NCI-H524 treated with DMSO at 0.1 percent for 48 hours (cell line): Measurements from ENCODE around the gene RBMS3.
"Not testable (repeated sequence)": the region's sequence is repeated elsewhere in the genome, so short reads cannot be mapped to it uniquely, and the experiment has no call there.

Experiments
- DNase-seq: peaks from one replicate; lab custom pipeline; 2025; lab: John Stamatoyannopoulos, UW

The RBMS3 gene

DNA sequence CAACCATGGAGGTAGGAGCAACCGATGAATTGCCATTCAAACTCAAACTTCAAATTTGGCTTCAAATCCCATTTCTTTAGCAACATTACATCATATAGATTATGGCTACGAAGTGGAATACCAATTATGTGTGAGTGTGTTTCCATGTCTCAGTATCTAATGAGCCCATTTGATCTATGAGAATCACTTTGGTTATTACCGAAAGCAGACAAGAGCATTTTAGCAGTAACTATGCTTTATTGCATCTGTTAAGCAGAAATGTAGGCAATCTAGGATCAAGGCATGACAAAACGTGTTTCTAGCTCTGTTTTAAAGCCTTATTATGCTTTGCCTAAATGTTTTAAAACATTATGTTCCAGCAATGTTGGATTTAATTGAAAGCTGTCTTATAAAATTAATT is 743.6 kb downstream of the RBMS3 start:
- no peak for DNase-seq

DNA sequence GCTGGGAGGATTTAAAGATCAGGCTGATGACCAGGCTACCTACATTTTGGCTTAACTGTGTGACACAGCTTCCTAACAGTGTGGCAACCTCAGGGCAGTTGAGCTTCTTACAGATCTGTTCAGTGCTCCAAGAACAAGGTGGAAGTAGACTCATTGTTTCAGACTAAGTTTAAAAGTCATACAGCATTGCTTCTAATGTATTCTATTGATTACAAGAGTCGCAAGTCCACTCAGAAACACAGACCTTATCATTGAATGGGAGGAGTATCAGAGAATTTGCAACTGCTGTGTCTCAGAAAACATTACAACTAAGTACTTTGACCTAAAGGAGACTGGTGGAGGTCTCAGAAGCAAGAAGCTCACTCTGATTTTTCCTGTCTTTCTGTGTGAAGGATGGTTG is 746.0 kb downstream of the RBMS3 start:
- DNase-seq: no peak

- DNase-seq: no peak
Measured at GRCh38 chr3:30034246-30034991, 753.5 kb downstream of the RBMS3 start.

GRCh38 chr3:30035935-30036567 is 755.2 kb downstream of the RBMS3 start:
- DNase-seq: no peak

GRCh38 chr3:30040126-30040525 is 759.3 kb downstream of the RBMS3 start:
- DNase-seq: no peak

- DNase-seq: not testable (repeated sequence)
Measured at GRCh38 chr3:30041481-30041880, 760.6 kb downstream of the RBMS3 start.

- peak; percentile 1 for DNase-seq
Measured at GRCh38 chr3:30042274-30042859, 761.5 kb downstream of the RBMS3 start.

GRCh38 chr3:30042916-30043555 is 762.2 kb downstream of the RBMS3 start:
- DNase-seq: no peak

DNA sequence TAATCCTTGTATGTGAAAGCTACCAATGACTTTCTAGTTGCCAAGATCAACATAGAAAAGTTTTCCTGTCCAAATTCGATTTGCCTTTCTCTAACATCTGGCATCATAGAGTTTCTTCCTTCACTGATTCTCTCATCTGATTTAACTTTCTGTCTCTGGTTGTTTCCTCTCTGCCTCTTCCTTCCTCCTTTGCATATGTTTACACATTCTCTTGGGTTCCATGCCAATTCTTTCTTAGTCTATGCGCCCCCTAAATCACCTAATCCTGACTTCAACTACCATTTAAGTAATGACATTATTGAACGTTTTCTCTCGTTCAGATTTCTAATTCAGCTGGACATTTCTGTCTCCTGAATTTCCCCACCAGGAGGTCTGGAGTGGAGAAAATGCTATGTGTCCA is 763.6 kb downstream of the RBMS3 start:
- DNase-seq: no peak

- DNase-seq: no peak
Measured at GRCh38 chr3:30048431-30048830, 767.6 kb downstream of the RBMS3 start.

DNA sequence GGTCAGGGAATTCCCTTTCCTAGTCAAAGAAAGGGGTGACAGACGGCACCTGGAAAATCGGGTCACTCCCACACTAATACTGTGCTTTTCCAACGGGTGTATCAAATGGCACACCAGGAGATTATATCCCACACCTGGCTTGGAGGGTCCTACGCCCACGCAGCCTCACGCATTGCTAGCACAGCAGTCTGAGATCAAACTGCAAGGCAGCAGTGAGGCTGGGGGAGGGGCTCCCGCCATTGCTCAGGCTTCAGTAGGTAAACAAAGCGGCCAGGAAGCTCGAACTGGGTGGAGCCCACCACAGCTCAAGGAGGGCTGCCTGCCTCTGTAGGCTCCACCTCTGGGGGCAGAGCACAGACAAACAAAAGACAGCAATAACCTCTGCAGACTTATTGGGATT is 769.2 kb downstream of the RBMS3 start:
- DNase-seq: not testable (repeated sequence)

- no peak for DNase-seq
Measured at GRCh38 chr3:30059240-30059639, 778.4 kb downstream of the RBMS3 start.
